ENCODE data around the gene LHX6.

LHX6 gene

GRCh38 chr9:122225312-122226141 lies 3.2 kb downstream of the LHX6 start:
- H3K4me3 ChIP-seq, result no peak overlapping the region
- H3K27me3 ChIP-seq, result peaks cover 81% of the 10 kb centered on the region
- H3K9me3 ChIP-seq, result peaks cover 8% of the 10 kb centered on the region; the same call in 1 of the 2 replicates
- no peak overlapping the region for H3K27ac ChIP-seq
- peaks cover 19% of the 10 kb centered on the region; the same call in 1 of the 2 replicates for H4K20me1 ChIP-seq
- no peaks in the 10 kb centered on the region for H3K36me3 ChIP-seq
- no peak overlapping the region for H3K9ac ChIP-seq
- peaks cover 39% of the 10 kb centered on the region for H3K4me1 ChIP-seq
- H3K4me2 ChIP-seq, result no peak overlapping the region
- no peak for TF ChIP-seq Cebpa-rat (IDR thresholded peaks at IDR 0.05)

- H3K4me1 ChIP-seq, result peaks cover 51% of the 10 kb centered on the region
- H3K4me3 ChIP-seq, result no peak overlapping the region
- no peak overlapping the region for H3K27ac ChIP-seq
- no peak for TF ChIP-seq Cebpa-rat (IDR thresholded peaks at IDR 0.05)
- H3K36me3 ChIP-seq, result no peaks in the 10 kb centered on the region
- H3K9me3 ChIP-seq, result peaks cover 8% of the 10 kb centered on the region; the same call in 1 of the 2 replicates
- H4K20me1 ChIP-seq, result peaks cover 31% of the 10 kb centered on the region
- H3K9ac ChIP-seq, result no peak overlapping the region
- H3K27me3 ChIP-seq, result peaks cover 82% of the 10 kb centered on the region
- no peak overlapping the region for H3K4me2 ChIP-seq
Observed at GRCh38 chr9:122223435-122223834, 5.3 kb downstream of the LHX6 start.

GRCh38 chr9:122222791-122223190 lies 6.0 kb downstream of the LHX6 start:
- H3K9me3 ChIP-seq, result peaks cover 8% of the 10 kb centered on the region; the same call in 1 of the 2 replicates
- H3K4me2 ChIP-seq, result 0 out of 2 replicates have a peak overlapping the region, but pooled peaks have one; percentile 17
- H3K9ac ChIP-seq, result no peak overlapping the region
- no peak for TF ChIP-seq Cebpa-rat (IDR thresholded peaks at IDR 0.05)
- H3K36me3 ChIP-seq, result no peaks in the 10 kb centered on the region
- peaks cover 53% of the 10 kb centered on the region for H3K4me1 ChIP-seq
- peaks cover 38% of the 10 kb centered on the region for H4K20me1 ChIP-seq
- no peak overlapping the region for H3K4me3 ChIP-seq
- H3K27ac ChIP-seq, result no peak overlapping the region
- peaks cover 83% of the 10 kb centered on the region for H3K27me3 ChIP-seq

- peak overlapping the region; percentile 95 for H3K4me2 ChIP-seq
- no peaks in the 10 kb centered on the region for H3K36me3 ChIP-seq
- H3K9me3 ChIP-seq, result peaks cover 6% of the 10 kb centered on the region; the same call in 1 of the 2 replicates
- no peak overlapping the region for H3K27ac ChIP-seq
- H3K4me3 ChIP-seq, result peak overlapping the region; percentile 16; the same call in 1 of the 2 replicates
- peaks cover 79% of the 10 kb centered on the region for H3K27me3 ChIP-seq
- no peak overlapping the region; the same call in 1 of the 2 replicates for H3K9ac ChIP-seq
- no peak for TF ChIP-seq Cebpa-rat (IDR thresholded peaks at IDR 0.05)
- peaks cover 62% of the 10 kb centered on the region for H3K4me1 ChIP-seq
- peaks cover 33% of the 10 kb centered on the region for H4K20me1 ChIP-seq
Observed at GRCh38 chr9:122221183-122221811, 7.5 kb downstream of the LHX6 start.

- Histone ChIP-seq H3K27ac (no peak overlapping the region), H3K36me3 (no peaks in the 10 kb centered on the region), H4K20me1 (peaks cover 31% of the 10 kb centered on the region), H3K9ac (no peak overlapping the region; the same call in 1 of the 2 replicates), H3K27me3 (peaks cover 78% of the 10 kb centered on the region), H3K9me3 (peaks cover under 1% of the 10 kb centered on the region; the same call in 1 of the 2 replicates), H3K4me2 (peak overlapping the region; percentile 95), H3K4me1 (peaks cover 62% of the 10 kb centered on the region), H3K4me3 (0 out of 2 replicates have a peak overlapping the region, but pooled peaks have one; percentile 16)
- no peak for TF ChIP-seq Cebpa-rat (IDR thresholded peaks at IDR 0.05)
Observed at GRCh38 chr9:122220673-122221182, 8.0 kb downstream of the LHX6 start.

GRCh38 chr9:122219856-122220672 lies 8.7 kb downstream of the LHX6 start:
- peaks cover 77% of the 10 kb centered on the region for H3K27me3 ChIP-seq
- peaks cover 31% of the 10 kb centered on the region for H4K20me1 ChIP-seq
- H3K4me2 ChIP-seq, result peak overlapping the region; percentile 95
- no peaks in the 10 kb centered on the region; the same call in 1 of the 2 replicates for H3K9me3 ChIP-seq
- no peak overlapping the region for H3K27ac ChIP-seq
- TF ChIP-seq Cebpa-rat (IDR thresholded peaks at IDR 0.05), result no peak
- no peaks in the 10 kb centered on the region for H3K36me3 ChIP-seq
- peaks cover 62% of the 10 kb centered on the region for H3K4me1 ChIP-seq
- no peak overlapping the region for H3K9ac ChIP-seq
- peak overlapping the region; percentile 58; the same call in 1 of the 2 replicates for H3K4me3 ChIP-seq

GRCh38 chr9:122218935-122219855 lies 9.6 kb downstream of the LHX6 start:
- Histone ChIP-seq H3K9ac (peak overlapping the region; percentile 39), H4K20me1 (peaks cover 31% of the 10 kb centered on the region), H3K27me3 (peaks cover 78% of the 10 kb centered on the region), H3K9me3 (no peaks in the 10 kb centered on the region; the same call in 1 of the 2 replicates), H3K4me2 (peak overlapping the region; percentile 95), H3K4me1 (peaks cover 62% of the 10 kb centered on the region), H3K36me3 (no peaks in the 10 kb centered on the region), H3K27ac (0 out of 2 replicates have a peak overlapping the region, but pooled peaks have one; percentile 24), H3K4me3 (peak overlapping the region; percentile 58)
- TF ChIP-seq Cebpa-rat (IDR thresholded peaks at IDR 0.05), result no peak
